Measurements from ENCODE around the gene MRAP. TPM values are rescaled to one million over a fixed set of nuclear protein-coding genes. Genes with fewer than 3 reads are reported as not detected.

Gene MRAP
- total and polyA plus RNA-seq, 2 donors (not counting 1 experiment from before 2014, with no cell fraction given) = not detected

- H3K36me3 ChIP-seq (replicated peaks in 1 of 2; ENCODE audit: control extremely low read depth in 1 of 2, control insufficient read depth in 1 of 2, extremely low read depth in 1 of 2, insufficient read depth in 2 of 2, low read length in 1 of 2) = peaks cover 7 to 90% of the 10 kb centered on the region in 2 experiments
- H3K27me3 Mint-ChIP-seq = no peaks in the 10 kb centered on the region
- ChIA-PET POLR2A (no interaction called here), CTCF (no interaction called here)
- H3K9ac ChIP-seq (ENCODE audit: low read length) = no peak overlapping the region
- intact Hi-C loops (cut with micrococcal nuclease) = no loop called here
- no peak overlapping the region for H3K4me3 Mint-ChIP-seq
- H4K20me1 ChIP-seq (ENCODE audit: control insufficient read depth, insufficient read depth, low read length, poor library complexity, severe bottlenecking) = no peaks in the 10 kb centered on the region
- ATAC-seq (ENCODE audit: low read depth) (no peak), DNase-seq (no peak)
- H3K4me2 ChIP-seq (replicated peaks; ENCODE audit: low read depth, low read length, poor library complexity, severe bottlenecking) = no peak overlapping the region
- no peak overlapping the region for H3K4me3 ChIP-seq (ENCODE audit: control extremely low read depth in 1 of 5, extremely low read depth in 1 of 5, insufficient read depth in 1 of 5, low read depth in 2 of 5, low read length in 4 of 5)
- no peaks in the 10 kb centered on the region for H3K4me1 ChIP-seq (ENCODE audit: control insufficient read depth in 2 of 2, insufficient read depth in 2 of 2, low read length in 2 of 2)
- no peaks in the 10 kb centered on the region for H3K4me1 Mint-ChIP-seq
- WGBS (ENCODE audit: insufficient coverage) = 97% methylated on average over 6 of the region's 6 CpGs
- H3K79me2 ChIP-seq (ENCODE audit: control insufficient read depth, insufficient read depth, low read length) = no peaks in the 10 kb centered on the region
- no peaks in the 10 kb centered on the region for H3K9me3 ChIP-seq (ENCODE audit: control extremely low read depth in 1 of 3, control insufficient read depth in 2 of 3, insufficient read depth in 1 of 3, low read length in 2 of 3)
- no peaks in the 10 kb centered on the region for H3K27me3 ChIP-seq (replicated peaks in 1 of 4; ENCODE audit: control extremely low read depth in 1 of 4, control insufficient read depth in 3 of 4, insufficient read depth in 4 of 4, low read length in 3 of 4)
- TF ChIP-seq, protein P1, sequence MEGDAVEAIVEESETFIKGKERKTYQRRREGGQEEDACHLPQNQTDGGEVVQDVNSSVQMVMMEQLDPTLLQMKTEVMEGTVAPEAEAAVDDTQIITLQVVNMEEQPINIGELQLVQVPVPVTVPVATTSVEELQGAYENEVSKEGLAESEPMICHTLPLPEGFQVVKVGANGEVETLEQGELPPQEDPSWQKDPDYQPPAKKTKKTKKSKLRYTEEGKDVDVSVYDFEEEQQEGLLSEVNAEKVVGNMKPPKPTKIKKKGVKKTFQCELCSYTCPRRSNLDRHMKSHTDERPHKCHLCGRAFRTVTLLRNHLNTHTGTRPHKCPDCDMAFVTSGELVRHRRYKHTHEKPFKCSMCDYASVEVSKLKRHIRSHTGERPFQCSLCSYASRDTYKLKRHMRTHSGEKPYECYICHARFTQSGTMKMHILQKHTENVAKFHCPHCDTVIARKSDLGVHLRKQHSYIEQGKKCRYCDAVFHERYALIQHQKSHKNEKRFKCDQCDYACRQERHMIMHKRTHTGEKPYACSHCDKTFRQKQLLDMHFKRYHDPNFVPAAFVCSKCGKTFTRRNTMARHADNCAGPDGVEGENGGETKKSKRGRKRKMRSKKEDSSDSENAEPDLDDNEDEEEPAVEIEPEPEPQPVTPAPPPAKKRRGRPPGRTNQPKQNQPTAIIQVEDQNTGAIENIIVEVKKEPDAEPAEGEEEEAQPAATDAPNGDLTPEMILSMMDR (IDR thresholded peaks at IDR 0.05) = no peak
- no peak for TF ChIP-seq EZH2 (IDR thresholded peaks at IDR 0.05; ENCODE audit: borderline replicate concordance, insufficient read depth, low read depth, low read length, poor library complexity, severe bottlenecking)
- H3K27ac ChIP-seq (ENCODE audit: low read length in 2 of 2) = no peak overlapping the region
- H3K9me3 Mint-ChIP-seq (ENCODE audit: insufficient read depth) = no peaks in the 10 kb centered on the region
- H3K27ac Mint-ChIP-seq = no peak overlapping the region
- H2AFZ ChIP-seq (ENCODE audit: insufficient read depth, low read depth, low read length, poor library complexity, severe bottlenecking) = no peak overlapping the region
These were observed 21.4 kb downstream of the MRAP start for GRCh38 chr21:32320059-32320458.

DNA sequence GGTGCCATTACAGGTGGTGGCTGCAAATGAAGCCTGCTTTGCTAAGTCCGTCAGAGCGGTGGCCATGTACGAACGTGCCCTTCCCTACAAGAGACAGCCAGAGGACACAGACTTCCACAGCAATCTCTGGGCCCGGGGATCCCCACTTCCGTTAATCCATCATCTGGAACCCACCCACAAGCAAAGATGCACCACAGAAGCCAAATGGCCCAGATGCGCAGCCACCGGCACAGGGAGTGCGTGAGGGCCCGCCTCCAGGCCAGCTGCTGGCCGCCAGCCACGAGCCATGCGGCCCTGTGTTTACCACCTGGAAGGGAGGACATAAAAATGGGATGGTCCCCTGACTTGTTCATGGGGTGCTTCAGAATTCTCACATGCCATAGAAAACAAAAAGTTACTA, 22.1 kb downstream of the MRAP start:
- H3K27ac ChIP-seq (ENCODE audit: low read length in 2 of 2) = no peak overlapping the region
- H3K9me3 ChIP-seq (ENCODE audit: control extremely low read depth in 1 of 3, control insufficient read depth in 2 of 3, insufficient read depth in 1 of 3, low read length in 2 of 3) = no peaks in the 10 kb centered on the region
- Mint-ChIP-seq H3K9me3 (ENCODE audit: insufficient read depth) (no peaks in the 10 kb centered on the region), H3K4me3 (no peak overlapping the region), H3K4me1 (no peaks in the 10 kb centered on the region), H3K27me3 (no peaks in the 10 kb centered on the region), H3K27ac (no peak overlapping the region)
- ChIA-PET CTCF (no interaction called here), POLR2A (no interaction called here)
- H3K36me3 ChIP-seq (replicated peaks in 1 of 2; ENCODE audit: control extremely low read depth in 1 of 2, control insufficient read depth in 1 of 2, extremely low read depth in 1 of 2, insufficient read depth in 2 of 2, low read length in 1 of 2) = peaks cover 9 to 96% of the 10 kb centered on the region in 2 experiments
- intact Hi-C loops (cut with micrococcal nuclease) = no loop called here
- H3K79me2 ChIP-seq (ENCODE audit: control insufficient read depth, insufficient read depth, low read length) = no peaks in the 10 kb centered on the region
- no peaks in the 10 kb centered on the region for H4K20me1 ChIP-seq (ENCODE audit: control insufficient read depth, insufficient read depth, low read length, poor library complexity, severe bottlenecking)
- no peak overlapping the region for H2AFZ ChIP-seq (ENCODE audit: insufficient read depth, low read depth, low read length, poor library complexity, severe bottlenecking)
- H3K4me3 ChIP-seq (ENCODE audit: control extremely low read depth in 1 of 5, extremely low read depth in 1 of 5, insufficient read depth in 1 of 5, low read depth in 2 of 5, low read length in 4 of 5) = no peak overlapping the region
- no peak overlapping the region for H3K9ac ChIP-seq (ENCODE audit: low read length)
- no peaks in the 10 kb centered on the region for H3K4me1 ChIP-seq (ENCODE audit: control insufficient read depth in 2 of 2, insufficient read depth in 2 of 2, low read length in 2 of 2)
- no peak for ATAC-seq (ENCODE audit: low read depth)
- WGBS (ENCODE audit: insufficient coverage) = 98% methylated on average over 11 of the region's 13 CpGs
- no peak overlapping the region for H3K4me2 ChIP-seq (replicated peaks; ENCODE audit: low read depth, low read length, poor library complexity, severe bottlenecking)
- H3K27me3 ChIP-seq (replicated peaks in 1 of 4; ENCODE audit: control extremely low read depth in 1 of 4, control insufficient read depth in 3 of 4, insufficient read depth in 4 of 4, low read length in 3 of 4) = no peaks in the 10 kb centered on the region
- no peak for DNase-seq
- TF ChIP-seq EZH2 (IDR thresholded peaks at IDR 0.05; ENCODE audit: borderline replicate concordance, insufficient read depth, low read depth, low read length, poor library complexity, severe bottlenecking) = no peak
- TF ChIP-seq, protein P1 (IDR thresholded peaks at IDR 0.05) = no peak

Data from B cell (primary cell).